ENCODE results near the gene CD44. TPM values are rescaled to one million over a fixed set of nuclear protein-coding genes. Genes with fewer than 3 reads are reported as not detected.

The CD44 gene
- polyA plus RNA-seq, 1 experiment = 1,200 TPM

GRCh38 chr11:35102267-35102666 lies 36.7 kb upstream of the CD44 start:
- ChIA-PET POLR2A (no interaction called here), CTCF (interaction anchor here (1.1 to 1.4 kb wide), 2 partner anchors 9 to 13 kb away, joined by 3 to 5 read pairs; no protein-coding TSS in a partner anchor)
- Histone ChIP-seq H3K27me3 (ENCODE audit: control insufficient read depth, insufficient read depth, low read length) (no peaks in the 10 kb centered on the region), H3K4me3 (ENCODE audit: low read depth, low read length) (no peak overlapping the region), H3K36me3 (ENCODE audit: control insufficient read depth, insufficient read depth, low read length) (no peaks in the 10 kb centered on the region)
- TF ChIP-seq CTCF (IDR thresholded peaks at IDR 0.05; ENCODE audit: insufficient read depth, low read depth, low read length) = no peak
- no peak for DNase-seq (ENCODE audit: low read depth)

- no peak for DNase-seq (ENCODE audit: low read depth)
- Histone ChIP-seq H3K4me3 (ENCODE audit: low read depth, low read length) (no peak overlapping the region), H3K36me3 (ENCODE audit: control insufficient read depth, insufficient read depth, low read length) (no peaks in the 10 kb centered on the region), H3K27me3 (ENCODE audit: control insufficient read depth, insufficient read depth, low read length) (no peaks in the 10 kb centered on the region)
- ChIA-PET POLR2A (no interaction called here), CTCF (no interaction called here)
- TF ChIP-seq CTCF (IDR thresholded peaks at IDR 0.05; ENCODE audit: insufficient read depth, low read depth, low read length) = no peak
Observed at GRCh38 chr11:35103366-35104208, 35.4 kb upstream of the CD44 start.

DNA sequence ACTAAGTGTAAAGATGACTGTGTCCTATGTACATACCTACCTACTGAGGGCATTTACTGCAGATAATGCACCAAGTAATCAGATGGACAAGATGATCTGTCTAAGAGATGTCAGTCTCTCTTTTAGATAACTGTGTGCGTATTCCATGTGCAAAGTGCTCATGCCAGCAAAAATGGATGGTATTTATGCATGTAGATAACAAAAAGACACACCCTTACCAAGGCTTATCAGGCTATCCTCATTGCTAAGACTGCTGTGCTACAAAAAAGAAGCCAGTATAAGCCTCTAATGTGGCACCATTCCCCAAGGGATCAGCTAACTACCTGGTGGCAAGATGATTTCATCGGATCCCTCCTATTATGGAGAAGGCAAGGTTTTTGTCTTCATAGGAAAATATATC lies 34.3 kb upstream of the CD44 start:
- no peak overlapping the region for H3K4me3 ChIP-seq (ENCODE audit: low read depth, low read length)
- ChIA-PET CTCF (no interaction called here), POLR2A (no interaction called here)
- H3K36me3 ChIP-seq (ENCODE audit: control insufficient read depth, insufficient read depth, low read length) = no peaks in the 10 kb centered on the region
- DNase-seq (ENCODE audit: low read depth) = no peak
- no peak for TF ChIP-seq CTCF (IDR thresholded peaks at IDR 0.05; ENCODE audit: insufficient read depth, low read depth, low read length)
- no peaks in the 10 kb centered on the region for H3K27me3 ChIP-seq (ENCODE audit: control insufficient read depth, insufficient read depth, low read length)

DNA sequence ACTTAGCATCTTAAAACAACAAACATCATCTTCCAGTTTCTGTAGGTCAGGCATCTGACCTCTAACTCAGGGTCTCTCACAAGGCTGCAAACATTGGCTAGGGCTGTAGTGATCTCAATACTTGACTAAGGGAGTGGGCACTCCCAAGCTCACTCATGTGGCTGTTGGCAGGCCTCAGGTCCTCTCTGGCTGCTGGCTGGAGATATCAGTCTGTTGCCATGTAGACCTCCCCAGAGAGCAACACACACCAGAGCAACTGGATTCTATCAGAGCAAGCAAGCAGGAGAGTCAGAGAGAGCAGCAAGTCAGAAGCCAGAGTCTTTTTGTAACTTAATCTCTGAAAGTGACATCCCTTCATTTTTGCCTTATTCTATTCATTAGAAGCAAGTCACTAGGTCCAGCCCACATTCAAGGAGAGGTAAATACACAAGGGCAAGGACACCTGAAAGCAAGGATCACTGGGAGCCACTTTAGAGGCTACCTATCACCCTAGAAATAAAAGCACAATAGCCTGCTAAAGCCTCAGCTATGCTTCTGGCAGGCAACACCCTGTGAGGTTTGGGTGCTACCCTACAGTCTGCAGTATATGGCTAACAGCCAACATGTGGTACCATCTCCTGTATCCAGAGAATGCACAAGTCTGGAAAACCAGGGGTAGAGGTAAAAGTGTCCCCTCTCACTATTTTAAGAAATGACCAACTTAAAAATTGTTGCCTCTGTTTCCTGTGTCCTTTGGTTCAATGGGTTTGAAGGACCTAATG lies 33.5 kb upstream of the CD44 start:
- no peak overlapping the region for H3K4me3 ChIP-seq (ENCODE audit: low read depth, low read length)
- CTCF ChIA-PET = no interaction called here
- no peak for DNase-seq (ENCODE audit: low read depth)
- POLR2A ChIA-PET = no interaction called here
- no peaks in the 10 kb centered on the region for H3K36me3 ChIP-seq (ENCODE audit: control insufficient read depth, insufficient read depth, low read length)
- no peaks in the 10 kb centered on the region for H3K27me3 ChIP-seq (ENCODE audit: control insufficient read depth, insufficient read depth, low read length)
- TF ChIP-seq CTCF (IDR thresholded peaks at IDR 0.05; ENCODE audit: insufficient read depth, low read depth, low read length) = no peak

DNA sequence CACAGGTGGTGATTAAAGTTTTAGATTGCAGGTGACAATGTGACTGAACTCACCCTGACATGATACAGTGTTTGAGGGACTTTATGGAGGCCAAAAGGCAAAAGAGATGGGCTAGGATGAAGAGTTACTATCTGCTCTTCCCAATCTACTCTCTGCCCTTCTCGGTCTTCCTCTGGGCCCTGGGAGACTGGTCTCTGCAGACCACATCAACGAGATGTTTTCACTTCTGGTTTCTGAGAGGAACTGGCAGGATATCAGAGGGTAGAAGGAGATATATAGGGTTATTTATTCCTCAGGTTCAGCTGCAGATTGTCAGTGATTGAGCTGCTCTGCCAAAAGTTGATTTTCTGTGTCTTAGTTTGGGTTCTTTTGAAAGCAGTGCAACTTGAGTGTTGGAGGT lies 32.4 kb upstream of the CD44 start:
- ChIA-PET POLR2A (no interaction called here), CTCF (interaction anchor here (0.7 kb wide), 1 partner anchor 223 kb away, joined by 3 read pairs; no protein-coding TSS in a partner anchor)
- no peak overlapping the region for H3K4me3 ChIP-seq (ENCODE audit: low read depth, low read length)
- H3K36me3 ChIP-seq (ENCODE audit: control insufficient read depth, insufficient read depth, low read length) = no peaks in the 10 kb centered on the region
- no peak for DNase-seq (ENCODE audit: low read depth)
- no peak for TF ChIP-seq CTCF (IDR thresholded peaks at IDR 0.05; ENCODE audit: insufficient read depth, low read depth, low read length)
- no peaks in the 10 kb centered on the region for H3K27me3 ChIP-seq (ENCODE audit: control insufficient read depth, insufficient read depth, low read length)
